HG02678 (cell line): ENCODE measurements around the gene CCR5AS.
"Not testable (repeated sequence)": the region's sequence is repeated elsewhere in the genome, so short reads cannot be mapped to it uniquely, and the experiment has no call there.

ENCODE experiments used
- ATAC-seq: cut with Tn5 transposase; IDR thresholded peaks from one replicate; pipeline ENCODE4 v1.9.1; 2021; ENCODE audit warnings: mild to moderate bottlenecking, moderate library complexity; ENCODE audit not compliant: unreplicated experiment

The CCR5AS gene

GRCh38 chr3:46406788-46407611 lies at the start of gene CCR5AS, which contains the start of gene CCRL2:
Gene CCR5AS, minus strand, starts transcription at chr3:46407066.
Gene CCRL2, plus strand, starts transcription at chr3:46407259. Its CDS starts 821 bp downstream, at chr3:46408080.
- ATAC-seq: no peak

- ATAC-seq: no peak
These were observed 49.3 kb upstream of the CCR5AS start for GRCh38 chr3:46456118-46456517.

- no peak for ATAC-seq
These were observed 48.6 kb upstream of the CCR5AS start for GRCh38 chr3:46455231-46456115.

GRCh38 chr3:46454606-46455005 lies 47.7 kb upstream of the CCR5AS start:
- ATAC-seq: no peak

- ATAC-seq: no peak
These were observed 47.3 kb upstream of the CCR5AS start for GRCh38 chr3:46454209-46454595.

GRCh38 chr3:46453526-46454208 lies 46.8 kb upstream of the CCR5AS start:
- no peak for ATAC-seq

- ATAC-seq: no peak
These were observed 43.1 kb upstream of the CCR5AS start for GRCh38 chr3:46449755-46450552.

GRCh38 chr3:46448721-46449120 lies 41.9 kb upstream of the CCR5AS start:
- ATAC-seq: no peak

GRCh38 chr3:46447228-46447985 lies 40.5 kb upstream of the CCR5AS start:
- no peak for ATAC-seq

- ATAC-seq: no peak
These were observed 36.0 kb upstream of the CCR5AS start for GRCh38 chr3:46442576-46443530.

- peak; percentile 74 for ATAC-seq
These were observed 33.8 kb upstream of the CCR5AS start for GRCh38 chr3:46440531-46441294.

- no peak for ATAC-seq
These were observed 32.0 kb upstream of the CCR5AS start for GRCh38 chr3:46438831-46439230.

- no peak for ATAC-seq
These were observed 28.3 kb upstream of the CCR5AS start for GRCh38 chr3:46435081-46435726.

- ATAC-seq: no peak
These were observed 27.0 kb upstream of the CCR5AS start for GRCh38 chr3:46433841-46434240.

- ATAC-seq: not testable (repeated sequence)
These were observed 26.3 kb upstream of the CCR5AS start for GRCh38 chr3:46433118-46433517.

GRCh38 chr3:46431905-46432304 lies 25.0 kb upstream of the CCR5AS start:
- not testable (repeated sequence) for ATAC-seq

- not testable (repeated sequence) for ATAC-seq
These were observed 24.0 kb upstream of the CCR5AS start for GRCh38 chr3:46430879-46431278.
